Measurements from ENCODE around the gene C1orf94. TPM values are rescaled to one million over a fixed set of nuclear protein-coding genes. Genes with fewer than 3 reads are reported as not detected.

The C1orf94 gene
- total and polyA plus RNA-seq, 5 donors from 2014 or later = not detected

- Histone ChIP-seq H3K4me1 (ENCODE audit: control insufficient read depth, insufficient read depth, low read length, poor library complexity, severe bottlenecking) (no peaks in the 10 kb centered on the region), H3K27me3 (ENCODE audit: control insufficient read depth, insufficient read depth, low read length) (no peaks in the 10 kb centered on the region), H3K9me3 (ENCODE audit: control insufficient read depth in 2 of 2, low read length in 2 of 2) (no peaks in the 10 kb centered on the region), H3K36me3 (ENCODE audit: control insufficient read depth, insufficient read depth, low read length) (no peaks in the 10 kb centered on the region), H3K27ac (ENCODE audit: insufficient read depth, low read length, poor library complexity, severe bottlenecking) (no peak overlapping the region), H3K4me3 (ENCODE audit: low read depth, low read length) (no peak overlapping the region)
- ATAC-seq (ENCODE audit: low read depth in 2 of 2) = no peak
- H3K4me3 Mint-ChIP-seq = no peak overlapping the region
- H3K36me3 Mint-ChIP-seq = no peaks in the 10 kb centered on the region
- H3K27ac Mint-ChIP-seq = no peak overlapping the region
- H3K9me3 Mint-ChIP-seq = peaks cover 0 to 5% (median 1%) of the 10 kb centered on the region in 7 donors
- no peaks in the 10 kb centered on the region for H3K27me3 Mint-ChIP-seq
- no peaks in the 10 kb centered on the region for H3K4me1 Mint-ChIP-seq
- no peak for DNase-seq
Observed at GRCh38 chr1:34236089-34236488, 59.4 kb downstream of the C1orf94 start.

- Histone ChIP-seq H3K27ac (ENCODE audit: insufficient read depth, low read length, poor library complexity, severe bottlenecking) (no peak overlapping the region), H3K4me3 (ENCODE audit: low read depth, low read length) (no peak overlapping the region), H3K9me3 (ENCODE audit: control insufficient read depth in 2 of 2, low read length in 2 of 2) (no peaks in the 10 kb centered on the region), H3K36me3 (ENCODE audit: control insufficient read depth, insufficient read depth, low read length) (no peaks in the 10 kb centered on the region), H3K4me1 (ENCODE audit: control insufficient read depth, insufficient read depth, low read length, poor library complexity, severe bottlenecking) (no peaks in the 10 kb centered on the region), H3K27me3 (ENCODE audit: control insufficient read depth, insufficient read depth, low read length) (no peaks in the 10 kb centered on the region)
- no peaks in the 10 kb centered on the region for H3K27me3 Mint-ChIP-seq
- no peak overlapping the region for H3K27ac Mint-ChIP-seq
- DNase-seq = no peak
- ATAC-seq (ENCODE audit: low read depth in 2 of 2) = no peak
- H3K4me1 Mint-ChIP-seq = no peaks in the 10 kb centered on the region
- peaks cover 0 to 5% (median 1%) of the 10 kb centered on the region in 7 donors for H3K9me3 Mint-ChIP-seq
- H3K4me3 Mint-ChIP-seq = no peak overlapping the region
- no peaks in the 10 kb centered on the region for H3K36me3 Mint-ChIP-seq
Observed at GRCh38 chr1:34237151-34237815, 60.6 kb downstream of the C1orf94 start.

- Histone ChIP-seq H3K27me3 (ENCODE audit: control insufficient read depth, insufficient read depth, low read length) (peaks cover 9% of the 10 kb centered on the region), H3K9me3 (ENCODE audit: control insufficient read depth in 2 of 2, low read length in 2 of 2) (no peaks in the 10 kb centered on the region), H3K27ac (ENCODE audit: insufficient read depth, low read length, poor library complexity, severe bottlenecking) (no peak overlapping the region), H3K4me3 (ENCODE audit: low read depth, low read length) (no peak overlapping the region), H3K4me1 (ENCODE audit: control insufficient read depth, insufficient read depth, low read length, poor library complexity, severe bottlenecking) (no peaks in the 10 kb centered on the region), H3K36me3 (ENCODE audit: control insufficient read depth, insufficient read depth, low read length) (no peaks in the 10 kb centered on the region)
- Mint-ChIP-seq H3K4me1 (no peaks in the 10 kb centered on the region), H3K9me3 (peaks cover 0 to 7% (median 0%) of the 10 kb centered on the region in 7 donors), H3K27ac (no peak overlapping the region), H3K27me3 (peaks cover 22% of the 10 kb centered on the region), H3K36me3 (no peaks in the 10 kb centered on the region), H3K4me3 (no peak overlapping the region)
- ATAC-seq (ENCODE audit: low read depth in 2 of 2) (no peak), DNase-seq (no peak)
Observed at GRCh38 chr1:34245967-34246366, 69.3 kb downstream of the C1orf94 start.

GRCh38 chr1:34250342-34250741, 73.6 kb downstream of the C1orf94 start:
- Histone ChIP-seq H3K4me1 (ENCODE audit: control insufficient read depth, insufficient read depth, low read length, poor library complexity, severe bottlenecking) (no peaks in the 10 kb centered on the region), H3K9me3 (ENCODE audit: control insufficient read depth in 2 of 2, low read length in 2 of 2) (no peaks in the 10 kb centered on the region), H3K27me3 (ENCODE audit: control insufficient read depth, insufficient read depth, low read length) (peaks cover 9% of the 10 kb centered on the region), H3K4me3 (ENCODE audit: low read depth, low read length) (no peak overlapping the region), H3K27ac (ENCODE audit: insufficient read depth, low read length, poor library complexity, severe bottlenecking) (no peak overlapping the region), H3K36me3 (ENCODE audit: control insufficient read depth, insufficient read depth, low read length) (no peaks in the 10 kb centered on the region)
- DNase-seq = no peak
- peaks cover 0 to 5% (median 0%) of the 10 kb centered on the region in 7 donors for H3K9me3 Mint-ChIP-seq
- H3K27ac Mint-ChIP-seq = no peak overlapping the region
- no peak overlapping the region for H3K4me3 Mint-ChIP-seq
- H3K36me3 Mint-ChIP-seq = no peaks in the 10 kb centered on the region
- ATAC-seq (ENCODE audit: low read depth in 2 of 2) = no peak
- H3K27me3 Mint-ChIP-seq = peaks cover 22% of the 10 kb centered on the region
- no peaks in the 10 kb centered on the region for H3K4me1 Mint-ChIP-seq

GRCh38 chr1:34262023-34262853, 85.5 kb downstream of the C1orf94 start:
- Histone ChIP-seq H3K4me1 (ENCODE audit: control insufficient read depth, insufficient read depth, low read length, poor library complexity, severe bottlenecking) (no peaks in the 10 kb centered on the region), H3K27me3 (ENCODE audit: control insufficient read depth, insufficient read depth, low read length) (no peaks in the 10 kb centered on the region), H3K4me3 (ENCODE audit: low read depth, low read length) (no peak overlapping the region), H3K9me3 (ENCODE audit: control insufficient read depth in 2 of 2, low read length in 2 of 2) (no peaks in the 10 kb centered on the region), H3K27ac (ENCODE audit: insufficient read depth, low read length, poor library complexity, severe bottlenecking) (no peak overlapping the region), H3K36me3 (ENCODE audit: control insufficient read depth, insufficient read depth, low read length) (no peaks in the 10 kb centered on the region)
- Mint-ChIP-seq H3K27ac (no peak overlapping the region), H3K36me3 (no peaks in the 10 kb centered on the region), H3K9me3 (no peaks in the 10 kb centered on the region), H3K27me3 (peaks cover 7% of the 10 kb centered on the region), H3K4me1 (no peaks in the 10 kb centered on the region), H3K4me3 (no peak overlapping the region)
- DNase-seq = no peak
- ATAC-seq (ENCODE audit: low read depth in 2 of 2) = no peak

- Histone ChIP-seq H3K9me3 (ENCODE audit: control insufficient read depth in 2 of 2, low read length in 2 of 2) (no peaks in the 10 kb centered on the region), H3K27me3 (ENCODE audit: control insufficient read depth, insufficient read depth, low read length) (no peaks in the 10 kb centered on the region), H3K36me3 (ENCODE audit: control insufficient read depth, insufficient read depth, low read length) (no peaks in the 10 kb centered on the region), H3K4me3 (ENCODE audit: low read depth, low read length) (no peak overlapping the region), H3K4me1 (ENCODE audit: control insufficient read depth, insufficient read depth, low read length, poor library complexity, severe bottlenecking) (no peaks in the 10 kb centered on the region), H3K27ac (ENCODE audit: insufficient read depth, low read length, poor library complexity, severe bottlenecking) (no peak overlapping the region)
- H3K36me3 Mint-ChIP-seq = no peaks in the 10 kb centered on the region
- ATAC-seq (ENCODE audit: low read depth in 2 of 2) (no peak), DNase-seq (no peak)
- H3K9me3 Mint-ChIP-seq = no peaks in the 10 kb centered on the region
- H3K27me3 Mint-ChIP-seq = peaks cover 7% of the 10 kb centered on the region
- H3K27ac Mint-ChIP-seq = no peak overlapping the region
- H3K4me3 Mint-ChIP-seq = no peak overlapping the region
- no peaks in the 10 kb centered on the region for H3K4me1 Mint-ChIP-seq
Observed at GRCh38 chr1:34262921-34263320, 86.2 kb downstream of the C1orf94 start.

- H3K27me3 ChIP-seq (ENCODE audit: control insufficient read depth, insufficient read depth, low read length) = no peaks in the 10 kb centered on the region
- no peaks in the 10 kb centered on the region for H3K9me3 Mint-ChIP-seq
- no peaks in the 10 kb centered on the region for H3K4me1 Mint-ChIP-seq
- DNase-seq = no peak
- no peak for ATAC-seq (ENCODE audit: low read depth in 2 of 2)
- no peaks in the 10 kb centered on the region for H3K36me3 Mint-ChIP-seq
- H3K36me3 ChIP-seq (ENCODE audit: control insufficient read depth, insufficient read depth, low read length) = no peaks in the 10 kb centered on the region
- peaks cover 7% of the 10 kb centered on the region for H3K27me3 Mint-ChIP-seq
- no peak overlapping the region for H3K4me3 Mint-ChIP-seq
- no peaks in the 10 kb centered on the region for H3K9me3 ChIP-seq (ENCODE audit: control insufficient read depth in 2 of 2, low read length in 2 of 2)
- no peak overlapping the region for H3K4me3 ChIP-seq (ENCODE audit: low read depth, low read length)
- H3K27ac Mint-ChIP-seq = no peak overlapping the region
- H3K4me1 ChIP-seq (ENCODE audit: control insufficient read depth, insufficient read depth, low read length, poor library complexity, severe bottlenecking) = no peaks in the 10 kb centered on the region
- H3K27ac ChIP-seq (ENCODE audit: insufficient read depth, low read length, poor library complexity, severe bottlenecking) = no peak overlapping the region
Observed at GRCh38 chr1:34263406-34263805, 86.7 kb downstream of the C1orf94 start.

GRCh38 chr1:34265396-34265795, 88.7 kb downstream of the C1orf94 start:
- Histone ChIP-seq H3K27me3 (ENCODE audit: control insufficient read depth, insufficient read depth, low read length) (no peaks in the 10 kb centered on the region), H3K36me3 (ENCODE audit: control insufficient read depth, insufficient read depth, low read length) (no peaks in the 10 kb centered on the region), H3K27ac (ENCODE audit: insufficient read depth, low read length, poor library complexity, severe bottlenecking) (no peak overlapping the region), H3K9me3 (ENCODE audit: control insufficient read depth in 2 of 2, low read length in 2 of 2) (no peaks in the 10 kb centered on the region), H3K4me1 (ENCODE audit: control insufficient read depth, insufficient read depth, low read length, poor library complexity, severe bottlenecking) (no peaks in the 10 kb centered on the region), H3K4me3 (ENCODE audit: low read depth, low read length) (no peak overlapping the region)
- ATAC-seq (ENCODE audit: low read depth in 2 of 2) (no peak), DNase-seq (no peak)
- Mint-ChIP-seq H3K4me3 (no peak overlapping the region), H3K27ac (no peak overlapping the region), H3K9me3 (peaks cover 0 to 1% (median 0%) of the 10 kb centered on the region in 7 donors), H3K4me1 (no peaks in the 10 kb centered on the region), H3K27me3 (peaks cover 7% of the 10 kb centered on the region), H3K36me3 (no peaks in the 10 kb centered on the region)
